Urothelium cell line (cell line): ENCODE data around the gene CNTNAP2.
"Not testable (repeated sequence)": the region's sequence is repeated elsewhere in the genome, so short reads cannot be mapped to it uniquely, and the experiment has no call there.

ENCODE experiments used
- DNase-seq: peaks from one replicate; pipeline ENCODE4 v3.0.0; 2011; ENCODE audit warnings: low spot score, mixed read lengths
- FAIRE-seq: peaks from 2 replicates; lab custom pipeline; 2011; peaks lifted over from hg19 to GRCh38; lab: Jason Lieb, UNC

Gene CNTNAP2

GRCh38 chr7:148435715-148436114, 2319.1 kb downstream of the CNTNAP2 start:
- FAIRE-seq (no peak), DNase-seq (no peak)

GRCh38 chr7:148436135-148436534, 2319.5 kb downstream of the CNTNAP2 start:
- FAIRE-seq (no peak), DNase-seq (no peak)

- DNase-seq = no peak
- FAIRE-seq = no peak
Measured at GRCh38 chr7:148436571-148436970, 2320.0 kb downstream of the CNTNAP2 start.

GRCh38 chr7:148437043-148437442, 2320.4 kb downstream of the CNTNAP2 start:
- FAIRE-seq = no peak
- no peak for DNase-seq

- DNase-seq = no peak
- no peak for FAIRE-seq
Measured at GRCh38 chr7:148442141-148442655, 2325.6 kb downstream of the CNTNAP2 start.

GRCh38 chr7:148442933-148443332, 2326.3 kb downstream of the CNTNAP2 start:
- FAIRE-seq = no peak
- no peak for DNase-seq

- FAIRE-seq (no peak), DNase-seq (no peak)
Measured at GRCh38 chr7:148445260-148446044, 2328.9 kb downstream of the CNTNAP2 start.

GRCh38 chr7:148447221-148447849, 2330.7 kb downstream of the CNTNAP2 start:
- DNase-seq (no peak), FAIRE-seq (no peak)

GRCh38 chr7:148451526-148451925, 2334.9 kb downstream of the CNTNAP2 start:
- not testable (repeated sequence) for FAIRE-seq, DNase-seq

- DNase-seq (no peak), FAIRE-seq (no peak)
Measured at GRCh38 chr7:148456351-148456750, 2339.8 kb downstream of the CNTNAP2 start.

GRCh38 chr7:148457310-148457921, 2340.8 kb downstream of the CNTNAP2 start:
- FAIRE-seq = no peak
- DNase-seq = no peak

GRCh38 chr7:148458263-148458662, 2341.7 kb downstream of the CNTNAP2 start:
- FAIRE-seq (no peak), DNase-seq (no peak)

- no peak for DNase-seq
- no peak for FAIRE-seq
Measured at GRCh38 chr7:148461392-148462179, 2345.0 kb downstream of the CNTNAP2 start.

GRCh38 chr7:148462774-148463173, 2346.2 kb downstream of the CNTNAP2 start:
- DNase-seq, FAIRE-seq: not testable (repeated sequence)

GRCh38 chr7:148463210-148463609, 2346.6 kb downstream of the CNTNAP2 start:
- no peak for DNase-seq
- no peak for FAIRE-seq

GRCh38 chr7:148464947-148465346, 2348.3 kb downstream of the CNTNAP2 start:
- DNase-seq (no peak), FAIRE-seq (no peak)

- not testable (repeated sequence) for FAIRE-seq, DNase-seq
Measured at GRCh38 chr7:148465441-148465840, 2348.8 kb downstream of the CNTNAP2 start.

GRCh38 chr7:148466120-148466519, 2349.5 kb downstream of the CNTNAP2 start:
- DNase-seq = no peak
- no peak for FAIRE-seq

- no peak for FAIRE-seq
- no peak for DNase-seq
Measured at GRCh38 chr7:148468700-148469098, 2352.1 kb downstream of the CNTNAP2 start.
